Endodermal cell (in vitro differentiated cells): ENCODE data around the gene TEX2. TPM values are rescaled to one million over a fixed set of nuclear protein-coding genes. Genes with fewer than 3 reads are reported as not detected.

Source experiments
- DNase-seq: peaks from one replicate; pipeline ENCODE4 v3.0.0-alpha.2; 2017
- H3K27ac ChIP-seq: 2 replicates; pipeline ENCODE4 v1.5.1; 2013; ENCODE audit warnings: mild to moderate bottlenecking, low read depth, low read length, moderate library complexity
- H3K27me3 ChIP-seq: 2 replicates; pipeline ENCODE4 v1.6.1; 2013; ENCODE audit warnings: mild to moderate bottlenecking, low read length, moderate library complexity; ENCODE audit not compliant: insufficient read depth, control insufficient read depth, poor library complexity, severe bottlenecking
- H3K36me3 ChIP-seq: 2 replicates; pipeline ENCODE4 v1.7.0; 2013; ENCODE audit warnings: mild to moderate bottlenecking, low read length, moderate library complexity; ENCODE audit not compliant: control insufficient read depth, insufficient read depth
- H3K4me1 ChIP-seq: one replicate; pipeline ENCODE4 v1.7.0; 2013; ENCODE audit warnings: low read length; ENCODE audit not compliant: control insufficient read depth, insufficient read depth
- H3K4me3 ChIP-seq: 2 replicates; pipeline ENCODE4 v1.5.1; 2013; ENCODE audit warnings: mild to moderate bottlenecking, low read length, moderate library complexity
- H3K9ac ChIP-seq: 2 replicates; pipeline ENCODE4 v1.6.1; 2013; ENCODE audit warnings: mild to moderate bottlenecking, low read length, moderate library complexity; ENCODE audit not compliant: poor library complexity, severe bottlenecking; ENCODE audit errors: extremely low read depth
- H3K9me3 ChIP-seq: 2 replicates; pipeline ENCODE4 v1.6.1; 2013; ENCODE audit warnings: mild to moderate bottlenecking, low read length, moderate library complexity; ENCODE audit not compliant: control insufficient read depth
- H3K27ac Mint-ChIP-seq: 2 replicates; pipeline ENCODE4 v1.8.0; 2020; ENCODE audit warnings: mixed read lengths
- H3K27me3 Mint-ChIP-seq: 2 replicates; pipeline ENCODE4 v1.8.0; 2021; ENCODE audit warnings: mild to moderate bottlenecking, mixed read lengths; ENCODE audit not compliant: insufficient read depth
- H3K36me3 Mint-ChIP-seq: 2 replicates; pipeline ENCODE4 v1.8.0; 2020; ENCODE audit warnings: low read depth, mixed read lengths
- H3K4me1 Mint-ChIP-seq: 2 replicates; pipeline ENCODE4 v1.8.0; 2020; ENCODE audit warnings: mixed read lengths
- H3K4me3 Mint-ChIP-seq: 2 replicates; pipeline ENCODE4 v1.8.0; 2020; ENCODE audit warnings: mild to moderate bottlenecking, moderate library complexity, mixed read lengths
- H3K9me3 Mint-ChIP-seq: 2 replicates; pipeline ENCODE4 v1.8.0; 2020; ENCODE audit warnings: mild to moderate bottlenecking, mixed read lengths
- CTCF ChIP-seq: fragments of 200-600 bp; sonication (generic); conservative IDR thresholded peaks from 2 replicates; pipeline ENCODE4 v1.5.0; 2021; ENCODE audit warnings: antibody characterized with exemption, mild to moderate bottlenecking
- WGBS, 2 experiments: methylation state at CpG; one replicate each; pipeline versions ENCODE4 v1.1.5 to v1.1.7; 2013; ENCODE audit warnings: missing lambda C conversion rate in 2 of 2, mixed read lengths in 1 of 2; ENCODE audit not compliant: insufficient coverage in 1 of 2, insufficient read length in 1 of 2; 5-methylcytosine and 5-hydroxymethylcytosine counted together
- total RNA-seq, 2 donors: library from RNA; stranded (reverse); fragmentation: NEBNext Ultra II Directional in 1 of 2; extraction: Animal tissue kit (Norgen Biotek cat#: 25700) in 1 of 2; gene quantifications; 2 replicates in 1 of 2; 3 replicates in 1 of 2; pipeline ENCODE4 v1.2.1, GENCODE V29; 2021

Gene TEX2
- total RNA-seq, 2 donors from 2014 or later: 11.6 to 13.1 TPM

- Mint-ChIP-seq H3K27me3 (no peaks in the 10 kb centered on the region), H3K9me3 (peaks cover 2% of the 10 kb centered on the region), H3K27ac (no peak overlapping the region), H3K4me1 (peaks cover 12% of the 10 kb centered on the region), H3K4me3 (no peak overlapping the region), H3K36me3 (no peaks in the 10 kb centered on the region)
- TF ChIP-seq CTCF: no peak
- Histone ChIP-seq H3K4me3 (no peak overlapping the region), H3K4me1 (peaks cover 6% of the 10 kb centered on the region), H3K36me3 (no peaks in the 10 kb centered on the region), H3K27me3 (no peaks in the 10 kb centered on the region), H3K9me3 (no peaks in the 10 kb centered on the region), H3K9ac (no peak overlapping the region), H3K27ac (no peak overlapping the region)
- DNase-seq: no peak
- 89% methylated on average over 1 of the region's 1 CpG; no CpG with 5 or more reads in 1 of the 2 experiments for WGBS, 2 experiments
These were observed 36.9 kb downstream of the TEX2 start for GRCh38 chr17:64226132-64226531.

GRCh38 chr17:64225410-64225809 lies 37.6 kb downstream of the TEX2 start:
- Mint-ChIP-seq H3K4me1 (peaks cover 12% of the 10 kb centered on the region), H3K36me3 (no peaks in the 10 kb centered on the region), H3K27me3 (no peaks in the 10 kb centered on the region), H3K4me3 (no peak overlapping the region), H3K27ac (no peak overlapping the region), H3K9me3 (peaks cover 5% of the 10 kb centered on the region)
- peaks cover 6% of the 10 kb centered on the region for H3K4me1 ChIP-seq
- DNase-seq: no peak
- no peak for TF ChIP-seq CTCF
- no peak overlapping the region for H3K27ac ChIP-seq
- no peaks in the 10 kb centered on the region for H3K27me3 ChIP-seq
- 92 to 100% methylated on average over 1 to 2 of the region's 3 CpGs for WGBS, 2 experiments
- H3K9ac ChIP-seq: no peak overlapping the region
- H3K9me3 ChIP-seq: no peaks in the 10 kb centered on the region
- H3K4me3 ChIP-seq: no peak overlapping the region
- no peaks in the 10 kb centered on the region for H3K36me3 ChIP-seq

GRCh38 chr17:64223931-64224629 lies 39.0 kb downstream of the TEX2 start:
- Histone ChIP-seq H3K9ac (no peak overlapping the region), H3K27ac (no peak overlapping the region), H3K4me1 (peaks cover 6% of the 10 kb centered on the region), H3K36me3 (no peaks in the 10 kb centered on the region), H3K4me3 (no peak overlapping the region), H3K9me3 (no peaks in the 10 kb centered on the region), H3K27me3 (no peaks in the 10 kb centered on the region)
- Mint-ChIP-seq H3K9me3 (peaks cover 9% of the 10 kb centered on the region), H3K36me3 (no peaks in the 10 kb centered on the region), H3K27ac (no peak overlapping the region), H3K27me3 (no peaks in the 10 kb centered on the region), H3K4me3 (no peak overlapping the region), H3K4me1 (peaks cover 19% of the 10 kb centered on the region)
- DNase-seq: no peak
- TF ChIP-seq CTCF: no peak
- 82 to 85% methylated on average over 4 of the region's 4 CpGs for WGBS, 2 experiments
